HG03520 (cell line): ENCODE results near the gene DHDH.

Source experiments
- ATAC-seq: cut with Tn5 transposase; IDR thresholded peaks from one replicate; pipeline ENCODE4 v1.9.1; 2021; ENCODE audit warnings: mild to moderate bottlenecking, moderate library complexity; ENCODE audit not compliant: unreplicated experiment

Gene DHDH

GRCh38 chr19:48946463-48947257 is 13.2 kb downstream of the DHDH start:
- ATAC-seq, result no peak

- ATAC-seq, result no peak
Observed at GRCh38 chr19:48947258-48947542, 13.7 kb downstream of the DHDH start.

GRCh38 chr19:48950159-48950558 is 16.7 kb downstream of the DHDH start:
- ATAC-seq, result no peak

GRCh38 chr19:48950830-48951519 is 17.5 kb downstream of the DHDH start:
- ATAC-seq, result no peak

GRCh38 chr19:48953141-48953540 is 19.6 kb downstream of the DHDH start:
- no peak for ATAC-seq

GRCh38 chr19:48953990-48954594 is 20.6 kb downstream of the DHDH start:
- ATAC-seq, result no peak

- peak; percentile 83 for ATAC-seq
Observed at GRCh38 chr19:48954595-48955307, 21.3 kb downstream of the DHDH start, which contains the start of gene BAX. Gene BAX, plus strand, starts transcription at chr19:48954875. Its CDS starts 54 bp downstream, at chr19:48954929.

GRCh38 chr19:48955308-48955958 is 21.9 kb downstream of the DHDH start:
- no peak for ATAC-seq

- no peak for ATAC-seq
Observed at GRCh38 chr19:48958006-48958405, 24.5 kb downstream of the DHDH start.

GRCh38 chr19:48959341-48960239 is 26.1 kb downstream of the DHDH start:
- no peak for ATAC-seq

GRCh38 chr19:48961051-48961649 is 27.7 kb downstream of the DHDH start:
- ATAC-seq, result no peak

GRCh38 chr19:48961673-48962028 is 28.2 kb downstream of the DHDH start:
- ATAC-seq, result no peak

- ATAC-seq, result no peak
Observed at GRCh38 chr19:48962029-48962848, 28.7 kb downstream of the DHDH start.

GRCh38 chr19:48962849-48963165 is 29.3 kb downstream of the DHDH start:
- ATAC-seq, result no peak

GRCh38 chr19:48963371-48964204 is 30.1 kb downstream of the DHDH start:
- peak; percentile 25 for ATAC-seq

GRCh38 chr19:48964205-48965039 is 30.9 kb downstream of the DHDH start:
- ATAC-seq, result no peak
